ENCODE measurements around the gene SRGAP1.

- no peak for TF ChIP-seq PRDM1 (tag by site-specific recombination; IDR thresholded peaks at IDR 0.05)
- no peak for TF ChIP-seq ZBTB6 (tag by site-specific recombination; IDR thresholded peaks at IDR 0.05)
- TF ChIP-seq CTCF (tag by site-specific recombination; IDR thresholded peaks at IDR 0.05), result no peak
- no peak for TF ChIP-seq HIC1 (tag by site-specific recombination; IDR thresholded peaks at IDR 0.05)
- no peak for TF ChIP-seq ZNF776 (tag by site-specific recombination; IDR thresholded peaks at IDR 0.05; ENCODE audit: borderline replicate concordance)
- TF ChIP-seq PRDM10 (tag by site-specific recombination; IDR thresholded peaks at IDR 0.05), result no peak
- TF ChIP-seq ZNF555 (tag by site-specific recombination; conservative IDR thresholded peaks at IDR 0.05), result no peak
- TF ChIP-seq ZNF138 (tag by site-specific recombination; IDR thresholded peaks at IDR 0.05; ENCODE audit: borderline replicate concordance), result no peak
- TF ChIP-seq REST (tag by site-specific recombination; IDR thresholded peaks at IDR 0.05), result no peak
Observed at GRCh38 chr12:63958876-63959580, 114.5 kb downstream of the SRGAP1 start.
